Uterus (tissue), 4 donors: ENCODE results near the gene VGLL3. TPM values are rescaled to one million over a fixed set of nuclear protein-coding genes. Genes with fewer than 3 reads are reported as not detected.

Experiments used
- DNase-seq, 2 donors: peaks; one replicate each; pipeline ENCODE4 v3.0.0-alpha.2; 2019 to 2020
- H3K27ac ChIP-seq, 2 donors: fragments of 200-600 bp; sonication (generic); 1 replicate in 1 of 2; 2 replicates in 1 of 2; pipeline ENCODE4 v1.5.1; 2016 to 2018
- H3K27me3 ChIP-seq, 2 donors: fragments of 200-600 bp; sonication (generic); one replicate each; pipeline ENCODE4 v1.5.1; 2018 to 2019; ENCODE audit warnings: control low read depth in 1 of 2
- H3K36me3 ChIP-seq, 2 donors: fragments of 200-600 bp; sonication (generic); one replicate each; pipeline ENCODE4 v1.5.1; 2019; ENCODE audit warnings: control low read depth in 1 of 2
- H3K4me1 ChIP-seq, 2 donors: fragments of 200-600 bp; sonication (generic); one replicate each; pipeline ENCODE4 v1.5.1; 2018 to 2019; ENCODE audit warnings: control low read depth in 1 of 2
- H3K4me3 ChIP-seq, 2 donors: fragments of 200-600 bp; sonication (generic); 1 replicate in 1 of 2; 2 replicates in 1 of 2; pipeline ENCODE4 v1.5.1; 2018 to 2019; ENCODE audit warnings: mild to moderate bottlenecking in 1 of 2
- H3K9me3 ChIP-seq, 2 donors: fragments of 200-600 bp; sonication (generic); one replicate each; pipeline ENCODE4 v1.5.1; 2019; ENCODE audit warnings: control low read depth in 1 of 2
- CTCF ChIP-seq, 4 experiments: fragments of 200-600 bp in 2 of 4; fragments of 450-650 bp in 2 of 4; sonication (generic) in 2 of 4; IDR thresholded peaks; one replicate each; pipeline ENCODE4 v1.5.1; 2016 to 2019; ENCODE audit warnings: antibody characterized with exemption in 4 of 4, mild to moderate bottlenecking in 2 of 4, moderate library complexity in 1 of 4
- POLR2A ChIP-seq, 2 donors: fragments of 450-650 bp; IDR thresholded peaks; one replicate each; pipeline ENCODE4 v1.6.1; 2016; ENCODE audit warnings: antibody characterized with exemption in 2 of 2, mild to moderate bottlenecking in 1 of 2, moderate library complexity in 1 of 2
- intact Hi-C: fragments of 100-400 bp; cut with DNase I; formaldehyde crosslinking; loops from one replicate; pipeline ENCODE4 v1.15.1; 2023; ENCODE audit warnings: low total_unique reads
- total RNA-seq, 4 donors: library from RNA; depleted of rRNA in 3 of 4; stranded (reverse); fragments of >200 nt in 3 of 4; gene quantifications; one replicate each; pipeline versions ENCODE4 v1.1.0 to v1.2.4, GENCODE V29; 2014 to 2023
- donor health status: DM: yes; HTN: yes; CAD: no.

Gene VGLL3
- total RNA-seq, 4 donors from 2014 or later = 11.3 to 37.5 (median 20.9) TPM

- intact Hi-C loops = no loop called here
- H3K27ac ChIP-seq = no peak overlapping the region
- DNase-seq = no peak
- no peak overlapping the region for H3K4me3 ChIP-seq
- no peaks in the 10 kb centered on the region for H3K36me3 ChIP-seq
- H3K27me3 ChIP-seq = no peaks in the 10 kb centered on the region
- TF ChIP-seq CTCF (IDR thresholded peaks at IDR 0.05) (no peak), POLR2A (IDR thresholded peaks at IDR 0.05) (no peak)
- no peaks in the 10 kb centered on the region for H3K4me1 ChIP-seq
- H3K9me3 ChIP-seq = no peaks in the 10 kb centered on the region
Measured at GRCh38 chr3:86913160-86913559, 77.8 kb downstream of the VGLL3 start.

- H3K27ac ChIP-seq = no peak overlapping the region
- no peaks in the 10 kb centered on the region for H3K9me3 ChIP-seq
- no peaks in the 10 kb centered on the region for H3K4me1 ChIP-seq
- TF ChIP-seq POLR2A (IDR thresholded peaks at IDR 0.05) = no peak
- intact Hi-C loops = no loop called here
- no peak overlapping the region for H3K4me3 ChIP-seq
- no peaks in the 10 kb centered on the region for H3K27me3 ChIP-seq
- no peaks in the 10 kb centered on the region for H3K36me3 ChIP-seq
- no peak for DNase-seq
Measured at GRCh38 chr3:86895202-86895601, 95.7 kb downstream of the VGLL3 start.

- H3K4me1 ChIP-seq = no peaks in the 10 kb centered on the region
- H3K4me3 ChIP-seq = no peak overlapping the region
- no peaks in the 10 kb centered on the region for H3K9me3 ChIP-seq
- DNase-seq = no peak
- no peaks in the 10 kb centered on the region for H3K36me3 ChIP-seq
- H3K27me3 ChIP-seq = no peaks in the 10 kb centered on the region
- TF ChIP-seq CTCF (IDR thresholded peaks at IDR 0.05) (no peak), POLR2A (IDR thresholded peaks at IDR 0.05) (no peak)
- intact Hi-C loops = no loop called here
- no peak overlapping the region for H3K27ac ChIP-seq
Measured at GRCh38 chr3:86890741-86891396, 100.1 kb downstream of the VGLL3 start.

Other genes with a start within 250 kb of the VGLL3 start
- 10 to 100 TPM; 12.6 to 59.4 (median 41.6) TPM for gene CHMP2B, start 236.2 kb upstream of the VGLL3 start, total RNA-seq